HS-27A (cell line): ENCODE results near the gene RAB21.
"Not testable (repeated sequence)": the region's sequence is repeated elsewhere in the genome, so short reads cannot be mapped to it uniquely, and the experiment has no call there.

Experiments used
- DNase-seq: peaks from one replicate; pipeline ENCODE4 v3.0.0-alpha.2; 2012; ENCODE audit warnings: low read depth, missing footprints

RAB21 gene

DNA sequence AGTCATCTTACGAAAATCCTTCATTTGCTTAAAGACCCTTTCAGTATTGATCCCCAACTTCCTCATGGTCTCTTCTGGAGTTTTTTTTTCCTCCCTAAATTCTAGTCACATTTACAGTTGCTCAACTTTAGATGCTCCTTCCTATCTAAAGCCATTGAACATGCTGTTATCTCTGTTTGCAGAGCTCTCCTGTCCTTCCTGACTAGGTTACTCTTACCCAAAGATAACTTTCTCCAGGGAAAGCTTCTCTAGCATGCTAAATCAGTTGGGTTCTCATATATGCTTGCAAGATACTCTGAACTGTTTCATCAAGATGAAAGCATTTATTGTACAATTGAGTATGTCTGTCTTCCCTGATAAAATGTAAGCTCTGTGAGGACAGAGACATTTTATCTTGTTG, 1.8 kb upstream of the RAB21 start:
- no peak for DNase-seq

DNA sequence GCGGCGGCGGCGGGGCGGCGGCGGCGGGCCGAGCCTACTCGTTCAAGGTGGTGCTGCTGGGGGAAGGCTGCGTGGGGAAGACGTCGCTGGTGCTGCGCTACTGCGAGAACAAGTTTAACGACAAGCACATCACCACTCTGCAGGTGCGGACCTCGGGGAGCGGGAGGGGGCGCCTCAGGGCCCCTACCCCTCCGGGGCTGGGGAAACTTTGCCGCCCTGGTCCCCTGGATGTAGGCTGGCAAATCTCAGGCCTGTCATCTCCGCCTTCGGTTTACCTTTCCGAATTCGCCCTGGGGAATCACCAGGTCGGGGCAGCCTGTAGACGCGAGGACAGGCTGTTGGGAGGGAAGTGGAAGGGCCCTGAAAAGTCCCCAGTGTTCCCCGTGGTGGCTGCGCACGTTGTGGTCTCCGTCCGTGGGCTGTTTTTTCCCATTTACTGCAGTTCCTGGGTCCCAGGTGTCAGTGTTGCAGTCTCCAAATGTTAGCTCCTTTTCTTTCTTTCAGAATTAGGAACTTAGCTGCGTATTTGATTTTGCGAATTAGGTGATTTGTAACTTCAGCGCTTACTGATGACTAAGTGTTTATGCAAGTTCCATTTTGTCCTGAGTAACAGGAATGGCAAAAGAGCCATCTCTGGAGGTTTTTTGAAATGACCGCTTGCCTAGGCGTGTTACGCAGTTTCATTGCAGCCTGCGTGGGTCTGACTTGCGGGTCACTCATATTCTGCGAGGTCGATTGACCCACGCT, 656 bp downstream of the RAB21 start:
- no peak for DNase-seq

DNA sequence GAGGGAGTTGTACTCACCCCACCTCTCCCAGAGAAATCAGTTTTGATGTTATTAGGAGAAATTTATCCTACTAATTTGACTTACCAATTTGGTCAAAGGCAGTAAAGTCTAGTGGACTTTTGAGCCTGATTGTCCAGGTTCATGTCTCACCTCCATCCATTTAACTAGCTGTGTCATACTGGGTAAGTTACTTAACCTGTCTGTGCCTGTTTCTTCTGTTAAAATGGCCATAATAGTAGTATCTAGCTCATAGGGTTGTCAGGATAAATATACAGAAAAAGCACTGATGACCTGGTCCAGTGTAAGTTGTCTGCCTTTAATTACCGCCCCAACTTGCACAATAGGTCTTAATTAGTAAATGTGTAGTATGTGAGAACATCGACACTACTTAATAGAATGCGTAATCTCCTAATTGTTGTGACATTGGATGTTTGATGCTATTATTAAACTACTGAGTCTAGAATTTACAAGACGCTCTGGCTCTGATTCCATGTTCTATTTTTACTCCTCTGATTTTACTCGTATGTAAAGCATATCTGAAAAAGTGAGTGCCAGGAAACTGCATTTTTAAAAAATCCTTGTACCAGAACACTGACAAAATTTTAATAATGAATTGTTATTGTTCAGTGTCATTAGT, 1.5 kb downstream of the RAB21 start:
- no peak for DNase-seq

DNA sequence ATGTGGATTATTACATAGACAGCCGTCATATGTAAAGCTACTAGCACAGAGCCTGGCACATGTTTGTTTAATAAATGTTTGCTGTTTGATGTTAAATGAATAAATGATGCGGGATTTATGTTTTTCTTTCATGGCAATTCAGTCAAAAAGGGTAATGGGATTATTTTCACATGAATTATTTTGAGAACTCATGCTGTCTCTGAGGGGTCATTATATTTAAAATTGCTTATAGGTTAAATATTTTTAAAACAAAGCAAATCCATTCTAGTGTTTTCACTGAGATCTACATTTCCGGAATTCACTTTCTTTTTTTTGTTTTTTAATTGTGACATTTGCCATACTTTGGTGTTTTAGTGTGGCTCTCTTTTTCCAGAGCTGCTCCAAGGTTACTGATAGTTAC, 5.3 kb downstream of the RAB21 start:
- DNase-seq, result no peak

DNA sequence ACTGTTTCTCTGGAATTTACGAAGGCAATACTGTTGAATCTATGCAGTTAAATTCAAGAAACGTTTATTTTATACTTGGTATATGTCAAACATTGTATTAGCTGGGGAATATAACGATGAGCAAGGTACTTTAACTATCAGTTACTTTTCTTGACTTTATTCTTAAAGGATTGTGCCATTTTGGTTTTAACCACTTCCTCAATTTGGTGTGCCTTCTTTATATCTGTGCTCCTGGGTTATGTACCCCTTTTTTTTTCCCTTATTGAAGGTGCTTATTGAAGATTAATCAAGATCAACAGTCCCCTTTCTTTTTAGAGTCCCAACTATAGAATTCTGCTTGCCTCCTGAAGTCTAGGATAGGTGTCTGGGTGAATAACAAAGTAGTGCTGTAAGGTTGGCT, 5.8 kb downstream of the RAB21 start:
- DNase-seq, result no peak

DNA sequence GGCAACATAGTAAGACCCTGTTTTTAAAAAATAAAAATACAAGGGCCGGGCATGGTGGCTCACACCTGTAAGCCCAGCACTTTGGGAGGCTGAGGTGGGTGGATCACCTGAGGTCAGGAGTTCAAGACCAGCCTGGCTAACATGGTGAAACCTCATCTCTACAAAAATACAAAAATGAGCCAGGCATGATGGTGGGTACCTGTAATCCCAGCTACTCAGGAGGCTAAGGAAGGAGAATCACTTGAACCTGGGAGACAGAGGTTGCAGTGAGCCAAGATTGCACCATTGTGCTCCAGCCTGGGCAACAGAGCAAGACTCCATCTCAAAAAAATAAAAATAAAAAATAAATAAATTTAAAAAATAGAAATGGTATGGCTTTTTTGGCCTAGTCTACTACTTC, 6.7 kb downstream of the RAB21 start:
- DNase-seq, result not testable (repeated sequence)

DNA sequence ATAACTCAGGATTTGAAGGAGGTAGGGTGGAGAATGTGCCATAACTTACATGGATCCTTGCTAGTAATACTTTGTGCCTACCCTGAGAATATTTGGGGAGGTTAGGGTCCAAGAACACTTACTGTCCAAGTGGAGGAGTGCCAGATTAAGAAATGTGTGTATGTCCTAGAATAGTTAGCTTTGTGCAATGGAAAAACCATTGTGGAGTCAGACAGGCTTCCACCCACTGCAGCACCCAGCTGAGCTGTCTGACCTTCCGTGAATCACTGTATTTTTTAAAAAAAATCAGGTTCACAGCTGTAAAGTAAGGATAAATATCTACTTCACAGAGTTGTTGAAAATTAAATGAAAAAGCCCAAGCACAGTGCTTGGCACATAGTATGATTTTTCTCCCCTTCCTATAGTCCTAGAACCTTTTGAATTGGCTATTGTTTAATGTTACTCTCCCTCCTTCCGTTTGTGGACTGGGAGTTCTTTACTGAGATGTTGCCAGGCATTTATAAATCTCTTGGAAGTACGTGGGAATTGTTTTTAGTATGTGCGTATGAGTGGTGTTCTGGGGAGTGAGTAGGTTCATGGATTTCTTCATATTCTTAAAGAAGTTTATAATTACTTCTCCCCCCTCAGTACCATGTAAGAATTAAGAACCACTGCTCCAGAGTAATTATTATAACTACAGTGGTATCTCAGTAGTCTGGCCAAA, 9.2 kb downstream of the RAB21 start:
- no peak for DNase-seq

DNA sequence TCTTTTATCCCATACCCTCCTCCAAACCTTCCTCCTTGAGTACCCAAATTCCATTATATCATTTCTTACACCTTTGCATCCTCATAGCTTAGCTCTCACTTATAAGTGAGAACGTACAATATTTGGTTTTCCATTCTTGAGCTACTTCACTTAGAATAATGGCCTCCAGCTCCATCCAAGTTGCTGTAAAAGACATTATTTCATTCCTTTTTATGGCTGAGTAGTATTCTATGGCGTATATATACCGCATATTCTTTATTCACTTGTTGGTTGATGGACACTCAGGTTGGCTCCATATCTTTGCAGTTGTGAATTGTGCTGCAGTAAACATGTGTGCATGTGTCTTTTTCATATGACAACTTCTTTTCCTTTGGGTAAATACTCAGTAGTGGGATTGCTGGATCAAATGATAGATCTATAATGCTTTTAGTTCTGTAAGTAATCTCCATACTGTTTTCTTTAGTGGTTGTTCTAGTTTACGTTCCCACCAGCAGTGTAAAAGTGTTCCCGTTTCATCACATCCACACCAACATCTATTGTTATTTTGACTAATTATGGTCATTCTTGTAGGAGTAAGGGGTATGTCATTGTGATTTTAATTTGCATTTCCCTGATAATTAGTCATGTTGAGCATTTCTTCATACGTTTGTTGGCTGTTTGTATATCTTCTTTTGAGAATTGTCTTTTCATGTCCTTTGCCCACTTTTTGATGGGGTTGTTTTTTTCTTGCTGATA, 10.1 kb downstream of the RAB21 start:
- DNase-seq, result no peak

DNA sequence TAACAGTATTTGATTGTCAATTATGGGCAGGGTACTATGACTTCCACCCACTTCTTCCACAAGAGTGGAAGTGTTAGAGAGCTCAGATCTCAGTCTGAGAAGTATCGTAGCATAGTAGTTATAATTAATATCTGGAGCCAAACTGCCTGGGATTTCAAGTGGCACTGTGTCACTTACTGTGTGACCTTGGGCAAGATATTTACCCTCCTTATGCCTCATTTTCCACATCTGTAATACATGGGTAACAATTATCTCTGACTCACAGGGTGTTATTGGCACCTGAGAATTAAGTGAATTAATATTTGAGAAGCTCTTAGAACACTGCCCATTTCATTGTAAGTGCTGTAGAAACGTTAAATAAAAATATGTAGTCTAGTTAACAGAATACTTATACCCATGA, 11.5 kb downstream of the RAB21 start:
- DNase-seq, result no peak

DNA sequence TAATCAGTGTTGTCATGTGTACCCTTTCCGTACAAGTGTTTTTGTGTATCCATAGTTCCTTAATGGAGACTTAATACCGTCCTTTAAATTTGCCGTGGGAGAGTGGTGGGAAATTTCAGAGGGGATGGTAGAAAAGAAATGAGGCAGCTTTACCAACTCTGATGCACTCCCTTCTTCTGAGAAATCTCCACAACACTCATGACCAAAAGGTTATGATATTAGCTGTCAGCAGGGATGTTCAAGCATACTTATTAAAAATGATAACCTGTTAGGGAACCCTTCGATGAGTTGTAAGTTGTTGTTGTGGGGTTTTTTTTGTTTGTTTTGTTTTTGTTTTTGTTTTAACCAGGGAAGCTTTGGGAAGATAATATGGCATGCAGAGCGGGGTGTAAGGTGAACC, 12.5 kb downstream of the RAB21 start:
- no peak for DNase-seq

DNA sequence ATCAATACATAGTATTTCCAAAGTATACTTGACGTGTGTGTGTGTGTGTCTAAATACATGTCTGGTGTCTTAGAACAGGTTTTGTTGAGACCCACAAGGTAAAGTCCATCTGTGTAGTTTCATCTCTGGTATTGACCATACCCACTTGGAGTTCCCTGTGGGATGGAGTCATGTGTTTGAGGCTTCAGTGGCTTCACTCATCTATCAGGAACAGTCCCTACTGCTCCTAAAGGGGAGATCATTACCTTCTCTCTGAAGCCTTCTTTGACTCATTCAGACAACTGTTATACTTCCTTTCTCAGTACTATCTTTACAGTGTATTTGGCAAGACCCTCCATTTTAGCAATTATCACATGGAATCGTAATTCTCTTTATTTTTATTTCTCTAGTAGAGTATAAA, 14.2 kb downstream of the RAB21 start:
- DNase-seq, result no peak

DNA sequence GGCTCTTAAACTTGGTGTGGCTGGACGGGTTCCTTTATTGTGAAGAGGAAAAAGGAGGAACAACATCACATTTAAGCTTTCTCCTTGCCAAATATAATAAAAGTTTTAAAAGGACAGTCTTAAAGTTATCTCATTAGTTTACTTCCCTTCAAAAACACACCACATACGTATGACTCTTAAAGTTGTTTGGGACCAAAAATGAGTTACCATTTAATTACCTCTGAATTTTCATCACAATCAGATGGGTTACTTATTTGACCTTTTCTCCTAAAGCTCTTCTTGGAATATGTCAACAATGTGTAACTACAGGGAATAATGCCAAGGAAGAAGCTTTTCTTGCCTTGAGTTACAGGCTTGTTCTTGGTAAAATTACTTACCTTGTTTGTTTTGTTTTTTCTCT, 16.4 kb downstream of the RAB21 start:
- no peak for DNase-seq

DNA sequence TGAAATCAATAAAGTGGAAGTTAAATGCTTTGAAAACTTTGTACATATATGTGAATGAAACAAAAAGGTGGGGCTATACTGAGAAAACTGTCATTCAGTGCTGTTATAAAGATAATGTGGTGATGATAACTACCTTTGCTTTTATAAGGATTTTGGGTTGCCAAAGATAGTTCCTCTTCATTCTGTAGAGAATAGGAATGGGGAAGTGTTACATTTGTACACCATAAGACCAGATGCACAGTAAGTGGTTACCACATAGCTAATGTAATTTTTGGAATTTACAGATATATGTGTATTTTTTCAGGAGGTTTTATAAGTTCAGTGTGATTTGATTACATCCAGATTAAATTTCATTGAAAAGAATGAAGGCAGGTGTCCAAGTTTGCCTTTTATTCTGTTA, 18.1 kb downstream of the RAB21 start:
- DNase-seq, result no peak

DNA sequence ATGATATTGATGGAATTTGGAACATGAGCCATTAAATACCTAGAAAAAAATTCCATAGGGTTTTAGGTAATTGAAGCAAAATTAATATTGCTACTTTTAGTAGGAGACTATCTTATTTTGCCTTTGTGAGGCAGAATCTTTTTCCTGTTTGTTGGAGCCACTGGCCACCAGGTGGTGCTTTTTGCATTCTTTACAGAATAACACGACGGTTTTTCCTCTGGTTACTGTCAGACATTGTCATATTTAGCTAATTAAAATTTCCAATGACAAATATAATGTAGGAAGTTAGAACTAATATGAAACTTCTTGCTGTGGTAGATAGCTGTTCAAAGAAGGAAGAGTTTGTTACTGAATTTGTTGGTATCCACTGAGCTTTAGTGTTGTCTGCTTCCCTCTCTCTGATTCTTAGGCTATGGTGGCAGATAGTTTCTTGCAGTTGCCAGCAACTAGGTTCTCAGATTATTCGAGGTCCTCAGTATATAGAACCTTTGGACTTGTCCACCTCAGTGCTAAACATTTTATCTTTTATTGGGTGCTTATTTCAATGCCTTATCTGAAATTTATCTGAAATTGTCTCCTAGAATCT, 25.7 kb downstream of the RAB21 start:
- DNase-seq, result no peak

DNA sequence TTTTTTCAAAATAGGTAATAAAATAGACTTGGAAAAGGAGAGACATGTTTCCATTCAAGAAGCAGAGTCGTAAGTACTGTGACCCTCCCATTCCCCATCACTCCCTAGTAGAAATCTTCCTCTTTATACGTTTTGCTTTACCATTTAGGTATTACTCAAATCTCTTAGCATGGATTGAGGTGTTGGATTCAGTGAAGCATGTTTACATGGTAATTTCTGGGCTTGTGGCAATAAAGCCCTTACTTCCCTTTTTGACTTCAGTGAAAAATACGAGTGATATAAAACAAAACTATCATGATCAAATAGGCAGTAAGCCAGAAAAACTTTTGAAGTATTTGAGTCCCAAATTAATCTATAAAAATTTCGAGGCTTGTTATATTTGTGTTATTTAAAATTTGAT, 27.4 kb downstream of the RAB21 start:
- no peak for DNase-seq

DNA sequence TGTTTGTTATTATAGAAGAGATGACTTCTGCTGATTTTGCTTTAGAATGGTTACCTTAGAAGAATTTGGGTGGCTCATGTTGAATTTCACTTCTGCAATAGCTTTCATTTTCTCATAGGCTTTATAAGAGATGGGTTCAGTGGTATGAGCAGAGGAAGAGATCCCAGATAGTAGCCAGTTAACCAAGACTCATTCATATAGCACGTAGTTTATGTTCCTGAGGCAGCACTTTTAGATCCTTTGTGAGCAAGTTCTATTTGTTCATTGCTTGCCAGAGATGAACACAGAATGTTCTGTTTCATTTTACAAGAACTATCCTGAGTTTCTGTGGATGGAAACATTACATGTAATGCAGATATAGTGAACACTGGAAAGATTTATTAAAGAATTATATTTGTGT, 32.2 kb downstream of the RAB21 start:
- DNase-seq, result no peak

DNA sequence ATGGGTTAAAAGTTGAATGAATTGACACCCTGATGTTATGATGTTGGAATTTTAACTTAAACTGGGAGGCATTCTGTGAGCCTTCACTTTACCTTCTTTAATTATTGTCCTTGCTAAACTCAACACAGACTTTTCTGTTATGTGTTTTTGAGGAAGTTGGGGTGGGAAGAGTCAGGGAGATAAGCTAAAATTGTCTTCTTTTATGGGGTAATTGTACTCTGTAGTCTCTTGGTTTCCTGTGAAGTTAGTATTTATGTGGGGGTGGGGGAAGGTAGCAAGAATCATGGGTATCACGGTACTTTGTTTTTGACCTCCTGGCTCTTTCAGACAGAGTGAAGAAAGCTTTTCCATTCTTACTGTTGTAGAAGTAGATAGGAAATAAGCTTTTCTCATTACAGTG, 32.9 kb downstream of the RAB21 start:
- DNase-seq, result no peak

DNA sequence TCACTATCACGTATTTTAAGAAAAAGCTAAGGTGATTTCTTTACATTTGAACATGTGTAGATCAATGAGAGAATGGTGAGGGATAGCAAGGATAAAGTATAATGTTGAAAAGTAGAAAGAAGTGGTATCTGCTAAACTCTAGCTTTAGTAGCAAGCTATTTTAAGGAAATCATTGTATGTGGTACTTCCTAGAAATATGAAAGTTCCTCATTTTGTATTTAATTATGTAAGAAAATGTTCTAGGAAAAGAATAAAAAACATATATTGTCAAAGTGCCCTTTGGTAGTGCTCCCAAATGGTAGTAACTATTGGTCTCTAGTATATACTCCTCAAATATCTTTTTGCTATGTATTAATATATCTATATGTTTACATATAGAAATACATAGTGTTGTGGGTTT, 35.7 kb downstream of the RAB21 start:
- no peak for DNase-seq

DNA sequence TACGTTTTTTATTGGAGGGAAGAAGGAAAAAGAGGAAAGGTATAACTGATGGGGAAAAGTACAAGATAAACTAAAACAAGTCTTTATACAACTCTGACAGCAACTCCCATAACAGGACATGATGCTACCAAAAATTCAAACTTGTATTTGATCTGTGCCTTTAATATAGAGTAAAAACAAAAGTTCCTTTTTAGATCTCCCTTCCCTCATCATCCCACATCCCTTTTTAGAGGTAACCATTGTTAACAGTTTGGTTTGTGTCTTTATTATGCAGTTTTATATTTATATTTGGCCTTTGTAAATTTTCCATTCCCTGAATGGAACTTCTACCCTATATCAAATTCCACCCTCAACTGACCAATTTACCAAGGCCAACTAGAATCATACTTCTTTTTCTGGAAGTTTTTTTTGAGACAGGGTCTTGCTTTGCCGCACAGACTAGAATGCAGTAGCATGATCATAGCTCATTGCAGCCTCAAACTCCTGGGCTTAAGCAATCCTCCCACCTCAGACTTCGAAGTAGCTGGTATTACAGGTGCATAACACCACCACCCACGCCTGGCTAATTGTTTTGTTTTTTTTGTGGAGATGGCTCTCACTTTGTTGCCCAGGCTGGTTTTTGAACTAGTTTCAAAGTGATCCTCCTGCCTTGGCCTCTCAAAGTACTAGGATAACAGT, 36.9 kb downstream of the RAB21 start:
- DNase-seq, result no peak

DNA sequence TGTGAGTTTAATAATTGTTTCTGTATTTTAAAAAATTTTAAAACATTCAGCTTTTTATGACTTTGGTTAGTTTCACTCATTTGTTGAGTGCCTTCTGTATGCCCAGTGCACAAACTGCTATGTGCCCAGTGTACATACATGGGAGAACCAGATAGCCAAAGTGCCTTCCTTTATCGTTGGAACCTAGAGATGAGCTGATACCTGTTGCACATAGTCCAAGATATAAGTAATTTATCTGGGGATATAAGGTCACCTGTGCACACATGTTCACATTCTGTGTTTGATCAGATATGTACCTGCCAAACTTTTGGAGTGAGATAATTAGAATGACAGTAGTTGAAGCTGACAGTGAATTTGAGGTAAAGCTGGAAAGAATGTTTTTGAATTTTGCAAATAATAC, 37.9 kb downstream of the RAB21 start:
- no peak for DNase-seq

DNA sequence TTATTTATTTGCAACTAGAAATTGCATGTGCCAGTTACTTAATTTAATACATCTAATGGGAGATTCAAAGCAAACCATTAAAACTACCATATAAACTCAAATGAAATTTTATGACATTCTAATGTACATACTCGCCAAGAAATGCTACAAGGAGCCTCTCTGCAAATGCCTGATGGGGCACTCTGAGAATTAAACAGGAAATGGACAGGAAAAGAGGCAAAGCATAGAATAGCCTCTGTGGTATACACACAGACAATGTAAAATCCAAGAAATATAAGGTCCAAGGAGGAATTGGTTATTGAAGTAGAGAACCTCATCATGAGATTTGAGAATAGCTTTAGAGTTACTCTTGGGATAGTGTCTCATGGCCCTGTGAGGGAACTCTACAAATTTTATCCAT, 41.2 kb downstream of the RAB21 start:
- no peak for DNase-seq

DNA sequence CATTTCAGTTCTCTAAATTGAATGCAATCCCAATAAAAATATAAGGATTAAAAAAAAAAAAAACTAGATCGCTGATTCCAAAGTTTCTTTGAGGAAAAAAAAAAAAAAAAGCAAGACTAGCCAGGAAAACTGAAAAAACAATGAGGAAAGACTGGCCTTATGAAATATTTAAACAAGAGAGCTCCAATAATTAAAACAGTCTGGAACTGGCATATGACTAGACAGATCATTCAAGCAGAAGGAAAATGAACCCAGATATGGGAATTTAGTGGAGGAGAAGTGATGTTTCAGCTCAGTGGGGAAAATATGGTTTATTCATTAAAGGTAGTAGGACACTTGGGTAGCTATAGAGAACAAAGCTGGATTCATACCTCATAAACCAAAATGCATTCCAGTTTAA, 42.9 kb downstream of the RAB21 start:
- no peak for DNase-seq
